Dendritic cell treated with granulocyte-macrophage colony-stimulating factor and Interleukin-4, amounts not matched to agents 40 ng/mL and 50 ng/mL, for 4 days (primary cell): ENCODE measurements around the gene CDC42BPA.
"Not testable (repeated sequence)": the region's sequence is repeated elsewhere in the genome, so short reads cannot be mapped to it uniquely, and the experiment has no call there.

Experiments
- H3K27ac Mint-ChIP-seq: one replicate; pipeline ENCODE4 v1.8.0; 2022; ENCODE audit warnings: mild to moderate bottlenecking, mixed read lengths
- H3K27me3 Mint-ChIP-seq: one replicate; pipeline ENCODE4 v1.8.0; 2022; ENCODE audit warnings: mild to moderate bottlenecking, mixed read lengths
- H3K36me3 Mint-ChIP-seq: one replicate; pipeline ENCODE4 v1.8.0; 2022; ENCODE audit warnings: low read depth, mixed read lengths
- H3K4me1 Mint-ChIP-seq: one replicate; pipeline ENCODE4 v1.8.0; 2022; ENCODE audit warnings: low read depth, mixed read lengths
- H3K4me3 Mint-ChIP-seq: one replicate; pipeline ENCODE4 v1.8.0; 2022; ENCODE audit warnings: mild to moderate bottlenecking, moderate library complexity, mixed read lengths
- H3K9me3 Mint-ChIP-seq: one replicate; pipeline ENCODE4 v1.8.0; 2022; ENCODE audit warnings: mixed read lengths
- intact Hi-C: fragments of 100-400 bp; cut with micrococcal nuclease; formaldehyde crosslinking; loops from one replicate; pipeline ENCODE4 v1.15.0; 2022

The CDC42BPA gene

DNA sequence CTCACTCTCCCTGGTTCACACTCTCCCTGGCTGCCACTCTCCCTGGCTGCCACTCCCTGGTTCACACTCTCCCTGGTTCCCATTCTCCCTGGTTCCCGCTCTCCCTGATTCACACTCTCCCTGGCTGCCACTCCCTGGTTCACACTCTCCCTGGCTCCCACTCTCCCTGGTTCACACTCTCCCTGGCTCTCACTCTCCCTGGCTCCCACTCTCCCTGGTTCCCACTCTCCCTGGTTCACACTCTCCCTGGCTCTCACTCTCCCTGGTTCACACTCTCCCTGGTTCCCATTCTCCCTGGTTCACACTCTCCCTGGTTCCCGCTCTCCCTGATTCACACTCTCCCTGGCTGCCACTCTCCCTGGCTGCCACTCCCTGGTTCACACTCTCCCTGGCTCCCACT, 362.4 kb downstream of the CDC42BPA start:
- H3K9me3 Mint-ChIP-seq: peaks cover 31% of the 10 kb centered on the region
- H3K27ac Mint-ChIP-seq, H3K27me3 Mint-ChIP-seq, H3K4me3 Mint-ChIP-seq, intact Hi-C loops: not testable (repeated sequence)
- H3K36me3 Mint-ChIP-seq: peaks cover 37% of the 10 kb centered on the region
- H3K4me1 Mint-ChIP-seq: peaks cover 31% of the 10 kb centered on the region

DNA sequence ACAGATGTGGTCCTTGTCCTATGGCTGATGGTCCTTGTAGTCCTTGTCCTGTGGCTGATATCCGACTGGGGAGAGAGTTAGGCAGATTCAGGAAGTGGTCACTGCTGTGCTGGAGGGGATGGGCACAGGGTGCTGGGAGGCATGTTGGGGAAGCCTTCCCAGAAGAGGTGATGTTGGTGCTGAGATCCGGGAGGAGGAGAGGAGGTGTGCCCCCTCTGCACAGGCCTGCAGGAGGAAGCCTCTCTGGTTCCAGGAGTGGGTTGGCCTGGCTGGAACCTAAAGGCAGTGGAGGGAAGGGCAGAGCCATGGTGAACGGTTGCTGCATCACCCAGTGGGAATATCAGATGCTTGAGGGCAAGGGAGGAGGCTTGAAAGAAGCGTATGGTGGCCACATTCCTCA, 363.5 kb downstream of the CDC42BPA start:
- Mint-ChIP-seq H3K36me3 (peaks cover 37% of the 10 kb centered on the region), H3K4me3 (no peak overlapping the region), H3K27ac (no peak overlapping the region), H3K9me3 (peaks cover 31% of the 10 kb centered on the region), H3K4me1 (peaks cover 32% of the 10 kb centered on the region), H3K27me3 (no peaks in the 10 kb centered on the region)
- intact Hi-C loops: loop anchor here (5.0 kb wide), 1 partner anchor 82 kb away; the partner anchor contains the start of gene PSEN2

DNA sequence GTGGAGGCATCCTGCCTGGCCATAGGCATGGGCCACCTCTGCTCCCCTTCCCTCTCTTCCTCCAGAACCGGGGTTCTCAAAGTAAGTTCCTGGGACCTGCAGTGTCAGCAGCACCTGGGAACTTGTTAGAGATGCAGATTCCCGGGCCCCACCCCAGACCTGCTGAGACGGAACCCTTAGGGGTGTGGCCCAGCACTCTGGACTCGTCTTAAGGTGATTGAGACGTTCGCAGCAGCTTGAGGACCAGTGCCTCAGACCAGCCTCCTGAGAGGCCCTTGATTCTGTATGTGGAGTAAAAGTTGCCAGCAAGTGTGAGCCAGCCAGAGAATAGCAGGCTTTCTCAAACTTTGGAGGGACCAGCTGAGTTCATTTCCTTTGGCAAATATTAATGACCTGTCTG, 364.0 kb downstream of the CDC42BPA start:
- H3K36me3 Mint-ChIP-seq: peaks cover 37% of the 10 kb centered on the region
- intact Hi-C loops: loop anchor here (5.0 kb wide), 1 partner anchor 82 kb away; the partner anchor contains the start of gene PSEN2
- no peak overlapping the region for H3K27ac Mint-ChIP-seq
- H3K27me3 Mint-ChIP-seq: no peaks in the 10 kb centered on the region
- H3K4me3 Mint-ChIP-seq: no peak overlapping the region
- peaks cover 31% of the 10 kb centered on the region for H3K9me3 Mint-ChIP-seq
- H3K4me1 Mint-ChIP-seq: peaks cover 32% of the 10 kb centered on the region

DNA sequence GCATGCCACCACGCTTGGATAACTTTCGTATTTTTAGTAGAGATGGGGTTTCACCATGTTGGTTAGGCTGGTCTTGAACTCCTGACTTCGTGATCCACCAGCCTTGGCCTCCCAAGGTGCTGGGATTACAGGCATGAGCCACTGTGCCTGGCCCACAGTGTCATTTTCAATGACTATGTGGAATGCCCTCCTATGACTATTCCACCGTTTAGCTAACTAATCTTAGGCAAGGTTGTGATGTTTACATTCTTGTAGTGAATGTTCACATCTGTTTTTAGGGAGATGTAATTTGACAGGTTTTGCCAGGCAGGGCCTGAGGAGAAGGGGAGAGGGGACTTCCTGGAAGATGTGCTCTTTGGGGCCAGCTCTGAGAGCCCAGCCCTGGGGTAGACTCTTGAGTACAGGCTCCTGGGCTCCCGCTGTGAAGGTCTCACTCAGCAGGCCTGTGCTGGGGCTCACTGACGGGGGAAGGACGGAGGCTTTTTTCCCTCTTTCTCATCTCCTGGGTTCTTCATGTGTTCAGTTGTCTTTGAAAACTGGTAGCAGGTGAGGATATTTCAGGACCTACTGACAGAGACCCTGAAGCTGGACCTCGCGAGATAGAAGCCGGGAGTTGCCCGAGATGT, 365.0 kb downstream of the CDC42BPA start:
- Mint-ChIP-seq H3K4me1 (peaks cover 36% of the 10 kb centered on the region), H3K4me3 (no peak overlapping the region), H3K36me3 (peaks cover 39% of the 10 kb centered on the region), H3K27me3 (no peaks in the 10 kb centered on the region), H3K9me3 (peaks cover 34% of the 10 kb centered on the region), H3K27ac (no peak overlapping the region)
- intact Hi-C loops: loop anchor here (5.0 kb wide), 1 partner anchor 81 kb away; the partner anchor contains the start of gene PSEN2

DNA sequence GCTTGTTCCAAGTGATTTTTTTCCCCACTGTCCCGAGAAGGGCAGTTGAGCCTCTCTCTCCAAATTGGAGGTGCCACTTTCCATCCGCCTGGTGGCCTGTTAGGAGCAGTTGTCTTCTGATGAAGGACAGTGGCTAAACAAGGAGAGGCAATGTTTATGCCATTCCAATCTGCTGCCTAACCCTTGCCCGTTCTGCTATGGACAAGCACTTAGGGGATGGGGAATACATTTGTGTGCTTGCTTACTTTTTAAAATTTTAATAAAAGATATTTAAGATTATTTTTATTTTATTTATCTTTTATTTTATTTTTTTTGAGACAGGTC, 366.2 kb downstream of the CDC42BPA start:
- Mint-ChIP-seq H3K27ac (no peak overlapping the region), H3K4me1 (peaks cover 38% of the 10 kb centered on the region), H3K9me3 (peaks cover 36% of the 10 kb centered on the region), H3K4me3 (no peak overlapping the region), H3K36me3 (peaks cover 34% of the 10 kb centered on the region), H3K27me3 (no peaks in the 10 kb centered on the region)
- intact Hi-C loops: loop anchor here (5.0 kb wide), 1 partner anchor 80 kb away; the partner anchor contains the start of gene PSEN2

DNA sequence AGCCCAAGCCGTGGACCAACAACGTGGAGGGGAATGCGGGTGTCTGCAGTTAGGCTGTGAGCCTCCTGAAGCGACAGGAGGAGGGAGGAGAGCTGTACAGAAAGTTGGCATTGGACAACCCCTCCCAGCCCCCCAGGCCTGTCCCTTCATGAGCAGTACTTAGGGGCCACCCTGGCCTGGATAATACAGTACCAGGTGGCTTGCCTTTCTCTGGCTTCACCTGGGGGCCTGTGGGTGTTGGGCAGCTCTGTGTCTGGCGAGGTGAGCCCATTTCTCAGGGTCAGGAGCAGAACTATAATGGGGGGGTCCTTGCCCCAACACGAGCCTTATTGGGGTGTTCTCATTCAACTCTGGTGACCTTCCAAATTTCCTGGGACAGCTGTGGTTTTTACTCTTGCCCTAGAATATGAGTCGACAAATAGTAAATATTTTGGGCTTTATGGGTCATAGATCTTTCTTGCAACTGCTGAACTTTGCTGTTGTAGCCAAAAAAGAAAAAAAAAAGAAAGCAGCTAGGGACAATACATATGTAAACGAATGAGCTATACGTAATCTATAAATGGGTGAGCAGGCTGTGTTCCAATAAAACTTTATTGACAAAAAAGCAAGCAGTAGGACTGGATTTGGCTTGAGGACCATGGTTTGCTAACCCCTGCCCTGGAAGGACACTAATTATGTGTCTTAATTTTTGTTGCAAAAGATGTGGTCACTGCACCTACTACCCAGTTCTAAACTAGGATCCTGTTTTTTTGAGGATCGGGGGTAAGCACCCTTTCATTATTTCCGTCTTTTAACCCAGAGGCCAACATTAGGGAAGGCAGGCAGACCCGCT, 366.8 kb downstream of the CDC42BPA start:
- no peak overlapping the region for H3K4me3 Mint-ChIP-seq
- H3K27ac Mint-ChIP-seq: no peak overlapping the region
- peaks cover 30% of the 10 kb centered on the region for H3K9me3 Mint-ChIP-seq
- peaks cover 39% of the 10 kb centered on the region for H3K4me1 Mint-ChIP-seq
- no peaks in the 10 kb centered on the region for H3K27me3 Mint-ChIP-seq
- H3K36me3 Mint-ChIP-seq: peaks cover 28% of the 10 kb centered on the region
- intact Hi-C loops: loop anchor here (5.0 kb wide), 1 partner anchor 79 kb away; the partner anchor contains the start of gene PSEN2

DNA sequence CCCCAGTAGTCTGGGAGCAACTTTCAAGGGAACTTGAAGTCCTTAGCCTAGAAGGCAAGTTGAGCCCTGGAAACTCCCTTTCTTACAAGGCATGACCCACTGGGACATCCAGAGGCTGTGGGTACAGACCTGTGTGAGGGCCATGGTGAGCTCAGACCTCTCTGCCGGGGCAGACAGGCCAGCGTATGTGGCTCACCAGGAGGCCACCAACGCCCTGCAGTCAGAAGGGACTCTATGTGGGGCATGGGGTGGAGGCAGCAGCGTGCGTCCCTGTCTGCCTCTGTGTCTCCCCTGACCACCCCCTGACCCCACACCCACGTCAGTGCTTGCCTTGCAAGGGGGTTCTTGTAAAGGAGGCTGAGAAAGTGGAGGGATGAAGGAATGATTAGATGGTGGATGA, 367.4 kb downstream of the CDC42BPA start:
- H3K4me3 Mint-ChIP-seq: no peak overlapping the region
- peaks cover 45% of the 10 kb centered on the region for H3K4me1 Mint-ChIP-seq
- H3K27ac Mint-ChIP-seq: no peak overlapping the region

DNA sequence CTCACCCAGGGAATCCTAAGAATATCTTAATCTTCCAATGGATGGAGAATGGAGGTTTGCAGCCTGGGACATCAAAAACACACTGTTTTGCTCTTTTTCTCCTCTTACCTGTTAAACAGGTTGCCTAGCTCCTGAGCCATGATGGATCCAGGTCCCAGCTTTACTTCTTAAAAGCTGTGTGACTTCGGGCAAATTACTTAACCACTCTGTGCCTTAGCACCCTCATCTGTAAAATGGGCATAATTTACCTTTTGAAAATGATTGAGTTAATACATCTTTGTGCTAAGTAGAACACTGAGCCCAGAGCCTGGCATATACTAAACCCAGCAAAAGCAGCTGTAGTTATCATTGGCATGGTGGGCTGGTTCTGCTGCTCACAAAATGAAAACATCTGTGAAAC, 368.0 kb downstream of the CDC42BPA start:
- no peak overlapping the region for H3K27ac Mint-ChIP-seq
- H3K4me3 Mint-ChIP-seq: no peak overlapping the region
- intact Hi-C loops: loop anchor here (5.0 kb wide), 1 partner anchor 78 kb away; the partner anchor contains the start of gene PSEN2
- peaks cover 19% of the 10 kb centered on the region for H3K9me3 Mint-ChIP-seq
- H3K36me3 Mint-ChIP-seq: peaks cover 16% of the 10 kb centered on the region
- peaks cover 51% of the 10 kb centered on the region for H3K4me1 Mint-ChIP-seq
- H3K27me3 Mint-ChIP-seq: no peaks in the 10 kb centered on the region

More for the DNA sequence above, 367.4 kb downstream of the CDC42BPA start:
- intact Hi-C loops: loop anchor here (5.0 kb wide), 1 partner anchor 79 kb away; the partner anchor contains the start of gene PSEN2
- Mint-ChIP-seq H3K9me3 (peaks cover 24% of the 10 kb centered on the region), H3K27me3 (no peaks in the 10 kb centered on the region), H3K36me3 (peaks cover 22% of the 10 kb centered on the region)

DNA sequence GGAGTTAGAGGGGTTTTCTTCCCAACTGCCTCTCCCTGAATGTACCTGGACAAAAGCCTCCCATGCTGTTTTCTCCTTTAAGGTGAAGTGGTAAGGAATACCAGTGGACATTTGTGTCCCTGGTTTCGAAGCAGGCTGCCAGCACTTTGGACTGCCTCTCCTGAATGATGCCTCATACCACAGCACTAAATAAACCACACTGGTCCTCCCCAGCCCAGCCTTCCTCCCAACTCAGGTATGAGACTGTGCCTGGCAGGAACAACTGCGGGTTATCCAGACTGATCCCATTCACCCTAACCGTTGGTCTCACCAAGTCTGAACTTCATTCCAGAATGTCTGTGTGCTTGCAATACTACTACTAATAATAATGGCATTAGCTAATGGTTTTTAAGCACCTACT, 368.9 kb downstream of the CDC42BPA start:
- H3K36me3 Mint-ChIP-seq: peaks cover 7% of the 10 kb centered on the region
- no peak overlapping the region for H3K4me3 Mint-ChIP-seq
- intact Hi-C loops: loop anchor here (10.0 kb wide), 1 partner anchor 315 kb away; no protein-coding TSS in a partner anchor
- H3K9me3 Mint-ChIP-seq: peaks cover 9% of the 10 kb centered on the region
- H3K27me3 Mint-ChIP-seq: no peaks in the 10 kb centered on the region
- H3K27ac Mint-ChIP-seq: no peak overlapping the region
- peaks cover 54% of the 10 kb centered on the region for H3K4me1 Mint-ChIP-seq

DNA sequence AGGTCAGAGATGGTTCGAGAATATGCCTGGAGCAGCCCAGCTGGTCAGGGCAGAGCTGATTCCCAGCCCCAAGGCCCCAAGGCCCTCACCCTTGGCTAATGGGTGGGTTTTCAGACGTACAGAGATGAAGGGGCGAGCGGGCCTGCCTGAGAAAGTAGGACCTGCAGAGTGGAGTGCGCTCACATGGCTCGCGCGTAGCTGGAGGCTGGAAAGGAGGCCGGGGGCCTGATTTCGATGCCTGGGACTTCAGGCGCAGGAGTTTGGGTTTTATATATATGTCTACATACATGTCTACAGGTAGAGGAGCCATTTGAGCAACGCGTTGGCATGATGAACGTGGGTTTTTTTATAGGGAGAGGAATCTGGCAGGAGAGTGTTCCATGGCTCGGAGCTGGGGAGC, 369.3 kb downstream of the CDC42BPA start:
- Mint-ChIP-seq H3K36me3 (peaks cover 9% of the 10 kb centered on the region), H3K4me1 (peaks cover 54% of the 10 kb centered on the region), H3K9me3 (peaks cover 8% of the 10 kb centered on the region), H3K27ac (no peak overlapping the region), H3K27me3 (no peaks in the 10 kb centered on the region), H3K4me3 (no peak overlapping the region)
- intact Hi-C loops: loop anchor here (10.0 kb wide), 1 partner anchor 314 kb away; no protein-coding TSS in a partner anchor

DNA sequence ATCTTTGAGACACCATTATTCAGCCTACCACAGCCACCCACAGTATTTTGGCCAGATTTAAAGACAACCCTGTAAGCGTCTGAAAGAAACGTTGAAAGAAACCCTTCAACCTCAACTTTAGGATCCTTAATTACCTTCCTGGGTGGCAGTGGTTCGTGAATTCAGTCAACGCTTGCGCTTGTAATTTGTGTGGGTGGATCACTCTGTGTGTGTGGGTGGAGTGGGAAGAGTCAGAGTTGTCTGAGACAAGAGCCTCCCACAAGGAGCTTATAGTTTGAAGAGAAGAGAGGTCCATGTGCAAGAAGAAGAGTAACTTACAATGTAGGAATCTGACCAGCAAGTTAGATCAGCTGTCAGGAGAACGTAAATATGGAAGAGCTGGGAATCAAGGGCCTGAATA, 369.8 kb downstream of the CDC42BPA start:
- intact Hi-C loops: loop anchor here (10.0 kb wide), 1 partner anchor 314 kb away; no protein-coding TSS in a partner anchor
- Mint-ChIP-seq H3K4me1 (peaks cover 59% of the 10 kb centered on the region), H3K4me3 (no peak overlapping the region), H3K9me3 (peaks cover 8% of the 10 kb centered on the region), H3K27ac (no peak overlapping the region), H3K27me3 (no peaks in the 10 kb centered on the region), H3K36me3 (peaks cover 14% of the 10 kb centered on the region)

DNA sequence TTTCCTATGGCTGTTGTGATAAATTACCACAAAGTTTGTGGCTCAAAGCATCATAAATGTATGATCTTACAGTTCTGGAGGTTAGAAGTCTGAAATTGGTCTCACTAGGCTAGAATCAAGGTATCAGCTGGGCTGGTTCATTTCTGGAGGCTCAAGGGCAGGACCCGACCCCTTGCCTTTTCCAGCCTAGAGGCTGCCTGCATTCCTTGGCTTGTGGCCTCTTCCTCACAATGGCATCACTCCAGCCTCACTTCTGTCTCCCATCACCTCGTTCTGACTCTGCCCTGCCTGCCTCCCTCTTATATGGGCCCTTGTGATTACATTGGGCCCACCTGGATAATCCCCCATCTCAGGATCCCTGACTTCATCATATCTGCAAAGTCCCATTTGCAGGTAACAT, 370.2 kb downstream of the CDC42BPA start:
- Mint-ChIP-seq H3K4me1 (peaks cover 63% of the 10 kb centered on the region), H3K9me3 (peaks cover 8% of the 10 kb centered on the region), H3K4me3 (no peak overlapping the region), H3K27ac (no peak overlapping the region), H3K27me3 (no peaks in the 10 kb centered on the region), H3K36me3 (peaks cover 18% of the 10 kb centered on the region)
- intact Hi-C loops: loop anchor here (10.0 kb wide), 1 partner anchor 313 kb away; no protein-coding TSS in a partner anchor

DNA sequence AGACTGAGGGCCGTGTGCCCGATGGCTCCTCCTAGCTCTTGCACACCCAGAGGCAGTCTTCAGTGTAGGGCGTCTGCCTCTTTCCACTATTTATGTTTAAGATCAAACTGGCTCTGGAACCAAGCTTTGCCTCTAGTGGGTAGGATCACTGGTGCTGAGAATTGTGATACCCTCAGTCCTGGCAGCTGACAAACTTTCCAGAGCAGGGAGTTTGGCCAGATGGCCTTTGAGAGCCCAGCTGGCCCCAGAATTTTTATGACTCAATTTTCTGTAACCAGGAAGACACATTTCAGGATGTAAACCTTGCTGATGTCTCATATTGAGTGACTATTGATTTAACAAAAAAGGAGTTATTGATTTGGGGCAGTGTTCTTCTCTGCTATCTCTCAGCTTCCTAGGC, 371.5 kb downstream of the CDC42BPA start:
- Mint-ChIP-seq H3K4me1 (peaks cover 70% of the 10 kb centered on the region), H3K27me3 (no peaks in the 10 kb centered on the region), H3K4me3 (no peak overlapping the region), H3K36me3 (peaks cover 19% of the 10 kb centered on the region), H3K27ac (no peak overlapping the region), H3K9me3 (peaks cover 8% of the 10 kb centered on the region)
- intact Hi-C loops: loop anchor here (10.0 kb wide), 1 partner anchor 312 kb away; no protein-coding TSS in a partner anchor

DNA sequence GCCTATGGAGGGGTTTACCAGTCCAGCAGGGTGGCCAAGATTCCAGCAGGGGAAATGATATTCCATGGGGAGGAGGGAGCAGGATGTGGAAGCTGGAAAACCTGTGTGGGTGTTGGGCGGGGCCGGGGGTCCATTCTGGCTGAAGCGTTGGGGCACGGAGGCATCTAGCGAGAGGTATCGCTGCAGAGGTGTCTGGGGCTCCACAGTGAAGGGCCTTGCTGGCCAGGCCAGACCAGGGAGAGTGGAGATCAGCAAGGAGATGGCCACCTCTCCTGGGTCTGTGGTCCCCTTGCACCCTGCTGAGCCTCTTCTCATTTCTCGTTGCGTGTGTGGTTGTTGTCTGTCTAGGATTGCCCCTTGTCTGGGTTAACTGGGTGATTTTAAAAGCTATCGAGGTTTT, 372.0 kb downstream of the CDC42BPA start:
- no peaks in the 10 kb centered on the region for H3K27me3 Mint-ChIP-seq
- peaks cover 20% of the 10 kb centered on the region for H3K36me3 Mint-ChIP-seq
- peaks cover 67% of the 10 kb centered on the region for H3K4me1 Mint-ChIP-seq
- H3K27ac Mint-ChIP-seq: peak overlapping the region; percentile 35
- intact Hi-C loops: loop anchor here (10.0 kb wide), 1 partner anchor 311 kb away; no protein-coding TSS in a partner anchor
- H3K9me3 Mint-ChIP-seq: peaks cover 8% of the 10 kb centered on the region
- H3K4me3 Mint-ChIP-seq: no peak overlapping the region
